Measurements from ENCODE around the gene PPP1R3A.
"Not testable (repeated sequence)": the region's sequence is repeated elsewhere in the genome, so short reads cannot be mapped to it uniquely, and the experiment has no call there.

PPP1R3A gene

GRCh38 chr7:113918946-113919345 is at the start of gene PPP1R3A:
PPP1R3A (minus strand) TSS chr7:113919009; CDS start chr7:113918996, 13 bp downstream.
- DNase-seq (ENCODE audit: low read depth), result no peak

GRCh38 chr7:113963356-113963755 is 44.5 kb upstream of the PPP1R3A start:
- no peak for DNase-seq (ENCODE audit: low read depth)

- no peak for DNase-seq (ENCODE audit: low read depth)
Observed at GRCh38 chr7:113959910-113960309, 41.1 kb upstream of the PPP1R3A start.

- no peak for DNase-seq (ENCODE audit: low read depth)
Observed at GRCh38 chr7:113955157-113955556, 36.3 kb upstream of the PPP1R3A start.

GRCh38 chr7:113953553-113953952 is 34.7 kb upstream of the PPP1R3A start:
- no peak for DNase-seq (ENCODE audit: low read depth)

GRCh38 chr7:113945018-113945938 is 26.5 kb upstream of the PPP1R3A start:
- no peak for DNase-seq (ENCODE audit: low read depth)

- DNase-seq (ENCODE audit: low read depth), result no peak
Observed at GRCh38 chr7:113936982-113937381, 18.2 kb upstream of the PPP1R3A start.

GRCh38 chr7:113936535-113936934 is 17.7 kb upstream of the PPP1R3A start:
- no peak for DNase-seq (ENCODE audit: low read depth)

- DNase-seq (ENCODE audit: low read depth), result not testable (repeated sequence)
Observed at GRCh38 chr7:113929389-113929788, 10.6 kb upstream of the PPP1R3A start.

GRCh38 chr7:113928112-113928511 is 9.3 kb upstream of the PPP1R3A start:
- DNase-seq (ENCODE audit: low read depth), result no peak

GRCh38 chr7:113922049-113922448 is 3.2 kb upstream of the PPP1R3A start:
- no peak for DNase-seq (ENCODE audit: low read depth)

- DNase-seq (ENCODE audit: low read depth), result no peak
Observed at GRCh38 chr7:113921363-113921762, 2.6 kb upstream of the PPP1R3A start.

GRCh38 chr7:113917840-113918239 is 969 bp downstream of the PPP1R3A start:
- DNase-seq (ENCODE audit: low read depth), result no peak

- no peak for DNase-seq (ENCODE audit: low read depth)
Observed at GRCh38 chr7:113915956-113916355, 2.9 kb downstream of the PPP1R3A start.

GRCh38 chr7:113912876-113913275 is 5.9 kb downstream of the PPP1R3A start:
- no peak for DNase-seq (ENCODE audit: low read depth)

- DNase-seq (ENCODE audit: low read depth), result no peak
Observed at GRCh38 chr7:113907617-113908016, 11.2 kb downstream of the PPP1R3A start.

- no peak for DNase-seq (ENCODE audit: low read depth)
Observed at GRCh38 chr7:113904521-113904920, 14.3 kb downstream of the PPP1R3A start.

GRCh38 chr7:113892818-113893217 is 26.0 kb downstream of the PPP1R3A start:
- DNase-seq (ENCODE audit: low read depth), result no peak

GRCh38 chr7:113891828-113892227 is 27.0 kb downstream of the PPP1R3A start:
- no peak for DNase-seq (ENCODE audit: low read depth)

GRCh38 chr7:113891031-113891350 is 27.8 kb downstream of the PPP1R3A start:
- no peak for DNase-seq (ENCODE audit: low read depth)

- no peak for DNase-seq (ENCODE audit: low read depth)
Observed at GRCh38 chr7:113890331-113891030, 28.3 kb downstream of the PPP1R3A start.

GRCh38 chr7:113883096-113883495 is 35.7 kb downstream of the PPP1R3A start:
- DNase-seq (ENCODE audit: low read depth), result no peak

GRCh38 chr7:113880559-113880958 is 38.2 kb downstream of the PPP1R3A start:
- no peak for DNase-seq (ENCODE audit: low read depth)
